GM12801 (cell line): ENCODE data around the gene PPP1R2.

Experiments used
- TF ChIP-seq, protein P1 (sequence below): IDR thresholded peaks from one replicate; pipeline ENCODE4 v1.5.1; 2011; ENCODE audit warnings: control low read depth; ENCODE audit not compliant: insufficient read length; ENCODE audit errors: extremely low read depth

Gene PPP1R2

DNA sequence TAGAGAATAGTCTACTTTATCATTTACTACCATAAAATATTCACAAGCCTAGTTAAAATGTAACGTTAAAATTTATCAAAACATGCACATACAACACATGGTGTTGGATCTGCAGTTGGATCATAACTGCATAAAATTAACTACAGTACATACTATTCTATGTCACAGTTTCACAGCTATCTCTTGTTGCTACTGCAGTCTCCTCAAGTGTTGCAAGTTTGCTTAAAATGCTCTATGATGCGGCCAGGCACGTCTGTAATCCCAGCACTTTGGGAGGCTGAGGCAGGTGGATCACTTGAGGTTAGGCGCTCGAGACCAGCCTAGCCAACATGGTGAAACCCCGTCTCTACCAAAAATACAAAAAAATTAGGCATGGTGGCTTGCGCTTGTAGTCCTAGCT is 10.3 kb downstream of the PPP1R2 start:
- TF ChIP-seq, protein P1, sequence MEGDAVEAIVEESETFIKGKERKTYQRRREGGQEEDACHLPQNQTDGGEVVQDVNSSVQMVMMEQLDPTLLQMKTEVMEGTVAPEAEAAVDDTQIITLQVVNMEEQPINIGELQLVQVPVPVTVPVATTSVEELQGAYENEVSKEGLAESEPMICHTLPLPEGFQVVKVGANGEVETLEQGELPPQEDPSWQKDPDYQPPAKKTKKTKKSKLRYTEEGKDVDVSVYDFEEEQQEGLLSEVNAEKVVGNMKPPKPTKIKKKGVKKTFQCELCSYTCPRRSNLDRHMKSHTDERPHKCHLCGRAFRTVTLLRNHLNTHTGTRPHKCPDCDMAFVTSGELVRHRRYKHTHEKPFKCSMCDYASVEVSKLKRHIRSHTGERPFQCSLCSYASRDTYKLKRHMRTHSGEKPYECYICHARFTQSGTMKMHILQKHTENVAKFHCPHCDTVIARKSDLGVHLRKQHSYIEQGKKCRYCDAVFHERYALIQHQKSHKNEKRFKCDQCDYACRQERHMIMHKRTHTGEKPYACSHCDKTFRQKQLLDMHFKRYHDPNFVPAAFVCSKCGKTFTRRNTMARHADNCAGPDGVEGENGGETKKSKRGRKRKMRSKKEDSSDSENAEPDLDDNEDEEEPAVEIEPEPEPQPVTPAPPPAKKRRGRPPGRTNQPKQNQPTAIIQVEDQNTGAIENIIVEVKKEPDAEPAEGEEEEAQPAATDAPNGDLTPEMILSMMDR: no peak

DNA sequence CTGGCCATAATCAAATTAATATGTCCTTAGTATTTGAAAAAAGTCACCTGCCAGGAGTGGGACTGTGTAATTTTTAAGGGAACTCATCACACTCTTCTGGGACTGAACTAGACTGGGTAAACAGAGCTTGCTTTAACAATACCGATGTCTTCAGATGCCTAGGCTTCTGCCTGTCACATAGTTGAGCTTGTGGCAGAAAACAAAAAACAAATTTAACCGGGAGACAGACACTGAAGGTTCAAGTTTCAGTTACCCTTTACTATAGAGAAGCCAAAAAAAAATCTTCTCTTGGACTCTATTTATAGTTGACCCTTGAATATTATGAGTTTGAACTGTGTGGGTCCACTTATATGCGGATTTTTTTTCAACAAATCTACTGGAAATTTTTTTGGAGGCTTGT is 10.8 kb downstream of the PPP1R2 start:
- TF ChIP-seq, protein P1: no peak

DNA sequence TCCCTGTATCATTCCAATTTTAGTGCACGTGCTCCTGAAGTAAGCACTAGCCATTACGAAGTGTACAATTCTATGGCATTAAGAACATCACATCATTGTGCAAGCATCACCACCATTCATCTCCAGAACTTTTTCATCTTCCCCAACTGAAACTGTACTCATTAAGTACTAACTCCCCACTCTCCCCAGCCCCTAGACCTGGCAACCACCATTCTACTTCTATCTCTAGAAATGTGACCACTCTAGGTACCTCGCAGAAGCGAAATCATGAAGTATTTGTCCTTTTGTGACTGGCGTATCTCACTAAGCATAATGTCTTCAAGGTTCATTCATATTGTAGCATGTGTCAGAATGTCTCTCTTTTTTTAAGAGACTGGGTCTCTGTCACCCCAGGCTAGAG is 11.4 kb downstream of the PPP1R2 start:
- TF ChIP-seq, protein P1: no peak

DNA sequence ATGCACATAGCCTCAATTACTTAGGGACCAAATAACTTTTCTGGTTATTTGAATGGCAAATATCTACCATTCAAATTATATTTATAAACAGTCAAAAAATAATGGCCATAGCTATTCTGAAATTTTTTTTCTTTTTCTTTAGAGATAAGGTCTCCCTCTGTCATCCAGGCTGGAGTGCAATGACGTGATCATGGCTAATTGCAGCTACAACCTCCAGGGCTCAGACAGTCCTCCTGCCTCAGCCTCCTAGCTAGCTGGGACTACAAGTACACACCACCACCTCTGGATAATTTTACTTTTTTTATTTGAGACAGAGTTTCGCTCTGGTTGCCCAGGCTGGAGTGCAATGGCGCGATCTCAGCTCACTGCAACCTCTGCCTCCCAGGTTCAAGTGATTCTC is 16.6 kb downstream of the PPP1R2 start:
- TF ChIP-seq, protein P1: no peak

DNA sequence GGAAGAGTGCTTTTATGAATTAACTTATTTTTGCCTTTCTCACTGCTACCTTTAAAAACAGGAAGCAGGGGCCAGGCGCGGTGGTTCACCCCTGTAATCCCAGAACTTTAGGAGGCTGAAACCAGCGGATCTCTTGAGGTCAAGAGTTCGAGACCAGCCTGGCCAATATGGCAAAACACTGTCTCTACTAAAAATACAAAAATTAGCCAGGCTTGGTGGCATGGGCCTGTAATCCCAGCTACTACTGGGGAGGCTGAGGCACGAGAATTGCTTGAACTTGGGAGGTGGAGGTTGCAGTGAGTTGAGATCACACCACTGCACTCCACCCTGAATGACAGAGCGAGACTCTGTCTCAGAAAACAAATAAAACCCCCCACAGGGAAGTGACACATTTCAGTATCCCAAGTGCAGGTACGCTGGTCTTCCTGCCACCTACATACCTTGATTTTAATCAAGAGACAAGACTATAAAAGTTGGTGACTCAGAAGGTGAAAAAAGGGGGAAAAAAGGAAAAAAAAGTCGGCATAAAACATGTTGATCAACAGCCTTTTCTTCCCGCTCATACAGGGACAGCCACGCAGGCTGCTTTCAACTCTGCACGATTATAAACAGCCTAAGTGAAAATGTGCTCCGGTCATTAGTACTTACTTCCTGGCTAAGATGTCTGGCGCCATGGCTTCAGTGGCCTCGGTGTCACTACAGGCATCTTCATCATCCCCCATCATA is 18.8 kb downstream of the PPP1R2 start:
- TF ChIP-seq, protein P1: no peak

DNA sequence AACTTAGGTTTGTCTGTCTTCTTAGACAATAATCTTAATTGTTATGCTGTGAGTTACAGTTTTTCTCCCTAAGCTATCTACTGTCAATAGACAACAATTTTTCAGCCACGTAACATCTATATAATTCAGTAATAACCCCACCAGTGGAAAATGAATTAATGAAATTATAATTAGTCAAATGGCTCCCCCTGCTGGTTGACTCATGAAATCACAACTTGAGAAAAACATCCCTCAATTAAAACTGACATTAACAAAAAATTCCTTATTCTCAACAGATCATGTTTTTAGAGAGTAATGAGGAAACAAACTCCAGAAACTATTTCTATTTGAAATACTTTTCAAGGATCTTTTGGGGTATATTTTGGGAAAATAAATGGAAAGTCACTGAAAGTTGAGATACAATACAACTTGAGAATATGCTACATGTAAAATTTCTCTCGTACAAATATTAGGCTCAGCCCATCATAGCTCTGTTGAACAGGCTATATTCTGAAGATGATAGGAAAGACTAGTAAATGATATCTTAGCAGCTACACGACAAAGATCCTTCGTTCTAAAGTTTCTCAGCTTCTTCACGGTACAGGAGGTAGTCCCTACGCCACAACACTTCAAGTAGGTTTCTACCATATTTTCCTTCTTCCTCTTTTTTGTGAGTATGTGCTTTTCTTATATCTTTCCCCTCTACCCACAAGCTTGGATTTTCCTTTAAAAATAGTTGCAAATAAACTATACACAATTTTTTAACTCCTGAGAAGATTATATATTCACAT is 20.7 kb downstream of the PPP1R2 start:
- TF ChIP-seq, protein P1: no peak

DNA sequence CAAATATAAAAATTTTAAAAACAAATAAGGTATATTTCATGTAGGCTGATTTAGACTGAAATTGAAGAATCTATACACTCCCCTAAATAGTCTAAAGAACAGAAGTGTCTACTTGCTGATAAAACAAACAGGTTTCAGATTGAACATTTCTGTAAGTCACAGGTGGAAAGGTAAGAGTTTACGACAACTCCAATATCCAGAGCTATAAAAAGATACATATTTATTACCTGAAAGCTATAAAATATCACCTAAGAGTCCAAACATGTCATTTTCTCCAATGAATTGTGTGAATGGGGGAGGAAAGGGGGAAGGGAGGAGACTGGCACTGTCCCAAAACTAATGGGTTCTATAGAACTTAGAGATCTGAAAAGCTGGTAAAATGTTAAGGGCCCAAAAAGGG is 26.1 kb downstream of the PPP1R2 start:
- TF ChIP-seq, protein P1: no peak
